UCSD-AML1 (cell line): ENCODE data around the gene CSNK2A2.
A peak's percentile ranks its signal among the peaks of the same experiment; 100 is the strongest.

Experiments used
- DNase-seq: peaks from one replicate; lab custom pipeline; 2025; ENCODE audit not compliant: unreplicated experiment; lab: John Stamatoyannopoulos, UW

The CSNK2A2 gene

GRCh38 chr16:58152246-58152868 is 45.5 kb downstream of the CSNK2A2 start:
- DNase-seq, result no peak

- DNase-seq, result no peak
Measured at GRCh38 chr16:58148526-58148925, 49.4 kb downstream of the CSNK2A2 start.

GRCh38 chr16:58148099-58148498 is 49.8 kb downstream of the CSNK2A2 start:
- DNase-seq, result no peak

GRCh38 chr16:58138852-58139251 is 59.1 kb downstream of the CSNK2A2 start:
- DNase-seq, result no peak

GRCh38 chr16:58137581-58137980 is 60.3 kb downstream of the CSNK2A2 start:
- no peak for DNase-seq

- peak; percentile 99 for DNase-seq
Measured at GRCh38 chr16:58129097-58129936, 68.6 kb downstream of the CSNK2A2 start, which contains the start of gene CFAP20. Gene CFAP20 (minus strand): TSS chr16:58129381. CDS start chr16:58129115, 266 bp downstream.

GRCh38 chr16:58128711-58129096 is 69.2 kb downstream of the CSNK2A2 start:
- DNase-seq, result no peak

- no peak for DNase-seq
Measured at GRCh38 chr16:58128181-58128631, 69.7 kb downstream of the CSNK2A2 start.

- DNase-seq, result no peak
Measured at GRCh38 chr16:58127634-58128033, 70.3 kb downstream of the CSNK2A2 start.

- no peak for DNase-seq
Measured at GRCh38 chr16:58127033-58127556, 70.8 kb downstream of the CSNK2A2 start.

GRCh38 chr16:58126451-58126961 is 71.4 kb downstream of the CSNK2A2 start:
- no peak for DNase-seq

- no peak for DNase-seq
Measured at GRCh38 chr16:58125781-58126335, 72.0 kb downstream of the CSNK2A2 start.

GRCh38 chr16:58125041-58125440 is 72.9 kb downstream of the CSNK2A2 start:
- DNase-seq, result no peak

GRCh38 chr16:58124601-58124915 is 73.3 kb downstream of the CSNK2A2 start:
- DNase-seq, result no peak

GRCh38 chr16:58123896-58124600 is 73.9 kb downstream of the CSNK2A2 start:
- DNase-seq, result no peak

- DNase-seq, result no peak
Measured at GRCh38 chr16:58121132-58121531, 76.8 kb downstream of the CSNK2A2 start.

- no peak for DNase-seq
Measured at GRCh38 chr16:58120234-58120633, 77.7 kb downstream of the CSNK2A2 start.

GRCh38 chr16:58119509-58119845 is 78.4 kb downstream of the CSNK2A2 start:
- DNase-seq, result no peak

- DNase-seq, result no peak
Measured at GRCh38 chr16:58118801-58119508, 79.0 kb downstream of the CSNK2A2 start.

GRCh38 chr16:58116529-58116928 is 81.4 kb downstream of the CSNK2A2 start:
- no peak for DNase-seq

- DNase-seq, result no peak
Measured at GRCh38 chr16:58116081-58116480, 81.8 kb downstream of the CSNK2A2 start.
